Measurements from ENCODE around the gene SYT14.
"Not testable (repeated sequence)": the region's sequence is repeated elsewhere in the genome, so short reads cannot be mapped to it uniquely, and the experiment has no call there.

Gene SYT14

DNA sequence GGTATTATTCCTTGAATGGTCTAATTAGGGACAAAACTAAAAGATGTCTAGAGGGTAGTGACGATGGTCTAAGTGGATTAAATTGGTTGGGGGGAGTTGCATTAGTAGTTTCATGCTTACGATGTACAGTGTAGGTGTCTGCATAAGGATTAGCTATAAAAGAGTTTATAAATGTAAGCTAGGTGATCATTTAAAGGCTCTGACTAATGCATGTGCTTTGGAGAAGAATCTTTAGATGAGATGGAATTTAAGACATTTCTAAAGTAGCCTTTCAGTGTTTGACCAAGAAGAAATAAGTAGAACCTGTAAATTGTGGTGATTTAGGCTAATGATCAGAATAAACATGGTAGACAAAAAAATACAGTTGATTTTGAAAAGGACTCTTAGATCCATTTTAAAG, 7.4 kb downstream of the SYT14 start:
- no peak for DNase-seq

DNA sequence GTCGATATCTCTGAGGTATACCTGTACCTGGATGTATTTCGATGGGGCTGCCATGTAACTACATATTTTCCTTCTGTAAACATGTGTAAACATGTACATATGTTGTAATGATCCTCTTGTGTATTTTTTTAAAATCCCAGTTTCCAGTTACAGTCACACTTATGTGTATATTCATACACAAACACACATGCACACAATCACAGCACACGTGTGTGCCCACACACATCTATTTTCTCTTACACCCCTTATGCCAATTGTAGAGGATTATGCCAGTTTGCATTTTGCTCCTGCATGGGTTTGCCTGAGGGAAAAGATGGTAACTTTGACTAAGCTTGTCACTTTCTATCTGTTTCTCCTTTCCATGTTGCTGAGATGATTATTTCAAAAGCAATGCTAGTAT, 10.1 kb downstream of the SYT14 start:
- no peak for DNase-seq

GRCh38 chr1:209956116-209956515, 18.1 kb downstream of the SYT14 start:
- DNase-seq, result no peak

DNA sequence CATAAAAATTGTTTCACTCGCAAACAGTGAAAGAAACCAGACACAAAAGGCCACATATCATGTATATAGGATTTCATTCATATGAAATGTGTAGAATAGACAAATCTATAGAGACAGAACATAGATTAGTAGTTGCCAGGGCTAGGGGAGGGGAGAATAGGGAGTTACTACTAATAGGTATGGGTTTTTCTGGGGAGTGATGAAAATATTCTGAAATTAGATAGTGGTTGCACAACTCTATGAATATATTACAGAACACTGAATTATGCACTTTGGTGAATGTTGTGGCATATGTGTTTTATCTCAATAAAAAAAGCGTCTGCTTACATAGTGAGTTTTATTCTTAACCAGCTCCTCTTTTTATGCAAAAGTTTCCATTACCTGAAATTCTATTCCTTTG, 21.6 kb downstream of the SYT14 start:
- DNase-seq, result no peak

- DNase-seq, result no peak
Measured at GRCh38 chr1:209960926-209961325, 22.9 kb downstream of the SYT14 start.

GRCh38 chr1:209962388-209962787, 24.4 kb downstream of the SYT14 start:
- no peak for DNase-seq

- no peak for DNase-seq
Measured at GRCh38 chr1:209962856-209963255, 24.8 kb downstream of the SYT14 start.

DNA sequence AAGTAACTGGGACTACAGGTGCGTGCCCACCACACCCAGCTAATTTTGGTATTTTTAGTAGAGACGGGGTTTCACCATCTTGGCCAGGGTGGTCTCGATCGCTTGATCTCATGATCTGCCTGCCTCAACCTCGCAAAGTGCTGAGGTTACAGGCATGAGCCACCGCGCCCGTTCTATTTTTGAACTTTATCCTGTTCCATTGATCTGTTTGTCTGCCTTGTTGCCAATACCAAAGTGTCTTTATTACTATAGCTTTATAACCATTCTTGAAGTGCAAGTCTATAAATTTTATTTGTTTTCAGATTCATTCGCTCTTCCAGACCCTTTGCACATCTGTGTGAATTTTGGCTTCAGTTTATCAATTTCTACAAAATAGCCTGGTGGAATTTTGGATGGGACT, 28.0 kb downstream of the SYT14 start:
- DNase-seq, result no peak

DNA sequence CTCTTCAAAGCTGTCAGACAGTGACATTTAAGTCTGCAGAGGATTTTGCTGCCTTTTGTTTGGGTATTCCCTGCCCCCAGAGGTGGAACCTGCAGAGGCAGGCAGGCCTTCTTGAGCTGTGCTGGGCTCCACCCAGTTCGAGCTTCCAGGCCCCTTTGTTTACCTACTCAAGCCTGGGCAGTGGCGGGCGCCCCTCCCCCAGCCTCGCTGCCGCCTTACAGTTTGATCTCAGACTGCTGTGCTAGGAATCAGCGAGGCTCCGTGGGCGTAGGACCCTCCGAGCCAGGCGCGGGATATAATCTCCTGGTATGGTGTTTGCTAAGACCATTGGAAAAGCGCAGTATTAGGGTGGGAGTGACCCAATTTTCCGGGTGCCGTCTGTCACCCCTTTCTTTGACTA, 40.7 kb downstream of the SYT14 start:
- not testable (repeated sequence) for DNase-seq

- DNase-seq, result no peak
Measured at GRCh38 chr1:209983953-209984352, 45.9 kb downstream of the SYT14 start.

DNA sequence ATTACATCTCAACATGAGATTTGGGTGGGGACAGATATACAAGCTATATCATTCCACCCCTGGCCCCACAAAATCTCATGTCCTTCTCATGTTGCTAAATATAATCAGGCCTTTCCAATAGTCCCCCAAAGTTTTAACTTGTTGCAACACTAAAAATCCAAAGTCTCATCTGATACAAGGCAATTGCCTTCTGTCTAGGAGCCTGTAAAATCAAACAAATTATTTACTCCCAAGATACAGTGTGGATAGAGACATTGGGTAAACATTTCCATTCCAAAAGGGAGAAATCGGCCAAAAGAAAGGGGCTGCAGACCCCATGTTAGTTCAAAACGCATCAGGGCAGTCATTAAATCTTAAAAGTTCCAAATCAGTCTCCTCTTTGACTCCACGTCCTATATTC, 47.0 kb downstream of the SYT14 start:
- no peak for DNase-seq

DNA sequence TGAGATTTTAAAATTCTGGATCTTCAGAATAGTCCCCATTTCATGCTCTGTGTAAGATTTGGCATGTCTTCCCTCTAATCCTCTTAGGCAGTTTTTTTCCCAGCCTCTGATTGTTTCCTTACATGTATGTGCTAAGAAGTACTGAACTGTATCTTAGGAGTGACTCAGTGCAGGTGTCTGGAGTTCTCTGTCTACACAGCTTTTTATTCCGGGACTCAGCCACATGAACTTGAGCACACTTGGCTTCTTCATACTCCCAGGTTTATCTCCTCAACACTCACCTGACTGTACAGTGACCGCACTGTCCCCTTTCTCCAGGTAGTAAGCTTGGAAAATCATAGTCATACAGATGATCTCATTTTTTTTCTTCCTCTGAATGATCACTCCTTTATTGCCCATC, 50.7 kb downstream of the SYT14 start:
- DNase-seq, result no peak

DNA sequence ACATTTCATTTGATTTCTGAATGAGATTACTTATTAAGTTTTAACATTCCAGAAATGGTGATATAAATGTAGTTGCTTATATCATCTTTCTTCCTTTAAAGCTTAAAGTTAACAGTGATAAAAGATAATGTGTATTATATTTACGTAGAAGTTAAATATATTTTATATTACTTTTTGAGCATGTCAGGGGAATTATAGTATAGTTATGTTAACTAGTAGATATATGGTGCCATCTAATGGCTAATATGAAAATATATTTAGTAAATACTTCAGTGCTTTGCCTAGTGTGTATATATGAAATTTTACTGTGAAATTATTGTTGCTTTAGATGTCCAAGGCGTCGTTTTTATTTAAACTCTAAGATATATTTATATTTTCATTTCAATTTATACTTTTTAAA, 51.5 kb downstream of the SYT14 start:
- no peak for DNase-seq

- DNase-seq, result no peak
Measured at GRCh38 chr1:209993061-209993830, 55.2 kb downstream of the SYT14 start.

- no peak for DNase-seq
Measured at GRCh38 chr1:209996348-209996747, 58.3 kb downstream of the SYT14 start.

- no peak for DNase-seq
Measured at GRCh38 chr1:209999005-209999404, 61.0 kb downstream of the SYT14 start.

DNA sequence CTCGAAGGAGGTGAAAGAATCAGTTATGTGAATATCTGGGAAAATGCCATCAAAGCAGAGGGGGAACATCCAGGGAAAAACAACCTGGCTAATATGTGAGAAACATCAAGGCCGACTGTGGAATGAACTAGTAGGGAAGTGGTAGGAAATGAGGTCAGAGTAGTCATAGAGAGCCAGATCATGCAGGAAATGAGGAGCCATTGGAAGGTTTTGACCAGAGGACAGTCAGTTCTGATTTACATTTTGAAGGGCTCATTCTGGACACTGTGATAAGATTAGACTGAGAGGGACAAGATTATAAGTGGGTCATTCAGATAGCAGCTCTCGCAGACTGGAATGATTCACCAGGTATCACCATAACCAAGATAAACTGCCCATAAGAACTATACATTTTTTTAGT, 63.7 kb downstream of the SYT14 start:
- DNase-seq, result no peak

- DNase-seq, result no peak
Measured at GRCh38 chr1:210003501-210003900, 65.5 kb downstream of the SYT14 start.

GRCh38 chr1:210010161-210010560, 72.1 kb downstream of the SYT14 start:
- DNase-seq, result no peak

DNA sequence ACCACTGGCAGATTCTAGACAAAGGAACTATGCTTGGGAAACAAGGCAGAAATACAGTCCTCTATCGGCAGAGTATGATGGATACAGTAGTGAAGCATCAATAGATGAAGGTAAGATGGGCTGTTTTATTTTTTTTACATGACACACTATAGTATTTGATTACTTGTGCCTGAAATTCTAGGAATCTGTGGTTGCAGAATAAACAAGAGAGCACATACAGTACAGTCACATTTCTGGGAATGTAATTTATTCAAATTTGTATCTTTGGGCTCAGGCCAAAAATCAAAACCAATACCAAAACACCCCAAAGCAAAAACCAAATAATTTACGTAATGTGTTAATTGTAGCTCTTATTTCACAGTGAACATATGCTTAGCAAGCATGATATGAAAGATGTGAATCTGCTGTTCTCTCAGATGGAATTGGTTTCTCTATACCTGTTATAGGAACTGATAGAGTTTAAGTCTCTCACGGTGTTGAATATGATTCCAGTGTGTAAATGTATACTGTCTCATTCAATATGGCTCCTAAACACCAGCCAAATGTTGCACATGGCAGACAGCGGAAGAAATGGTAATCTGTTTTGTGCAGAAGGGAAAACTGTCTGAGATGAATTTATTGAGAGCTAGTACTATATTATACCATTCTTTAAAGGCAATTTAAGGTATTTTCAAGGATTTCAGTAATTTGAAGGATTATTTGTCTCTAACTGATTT, 83.3 kb downstream of the SYT14 start:
- no peak for DNase-seq

DNA sequence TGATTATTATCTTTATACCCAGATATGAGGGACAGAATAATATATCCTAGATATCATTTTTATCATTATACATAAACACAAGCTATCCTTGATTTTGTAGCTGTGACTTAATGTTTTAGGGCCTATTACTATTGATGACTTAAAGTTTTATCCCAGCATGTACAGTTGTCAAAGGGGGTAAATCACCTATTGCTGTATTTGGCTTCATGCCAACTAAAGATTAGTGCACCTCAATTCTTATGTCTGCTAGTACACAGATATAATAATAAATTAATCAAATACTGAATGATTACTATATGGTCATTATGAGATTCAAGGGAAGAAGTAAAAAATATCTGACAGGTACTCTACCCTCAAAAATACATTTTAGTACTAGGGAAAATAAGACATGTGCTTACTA, 84.0 kb downstream of the SYT14 start:
- DNase-seq, result no peak

- DNase-seq, result no peak
Measured at GRCh38 chr1:210024282-210024681, 86.3 kb downstream of the SYT14 start.

DNA sequence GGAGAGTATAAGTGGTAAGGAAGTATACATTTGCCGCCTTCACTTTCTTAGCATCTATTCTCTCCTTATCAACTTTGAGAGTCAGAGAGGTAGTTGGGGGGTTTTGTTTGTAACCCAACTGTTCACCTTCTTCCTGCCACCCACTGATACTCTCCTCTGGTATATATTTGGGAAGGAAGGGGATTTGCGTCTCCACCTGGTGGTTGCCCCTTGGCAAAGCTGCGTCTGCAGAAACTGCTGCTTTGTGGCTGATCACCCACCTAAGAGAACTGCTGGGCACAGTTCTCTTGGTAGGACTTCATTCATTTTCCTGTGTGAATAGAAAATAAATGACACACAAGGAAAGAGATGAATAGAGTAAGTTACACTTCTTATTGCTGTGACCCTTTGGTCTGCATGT, 87.0 kb downstream of the SYT14 start:
- no peak for DNase-seq

- no peak for DNase-seq
Measured at GRCh38 chr1:210025870-210026269, 87.9 kb downstream of the SYT14 start.

DNA sequence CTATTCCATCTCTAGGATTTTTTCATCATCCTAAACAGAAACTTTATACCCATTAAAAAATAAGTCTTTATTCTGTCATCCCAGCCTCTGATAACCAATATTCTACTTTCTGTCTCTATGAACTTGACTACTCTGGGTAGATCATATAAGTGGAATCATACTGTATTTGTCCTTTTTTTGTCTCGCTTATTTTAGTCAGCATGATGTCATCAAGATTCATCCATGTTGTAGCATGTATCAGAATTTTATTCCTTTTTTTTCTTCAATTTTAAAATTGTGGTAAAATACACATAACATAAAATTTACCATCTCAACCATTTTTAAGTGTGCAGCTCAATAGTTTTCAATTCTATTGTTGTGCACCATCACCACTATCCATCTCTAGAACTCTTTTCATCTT, 90.0 kb downstream of the SYT14 start:
- no peak for DNase-seq
